ENCODE data around the gene KLHL40. TPM values are rescaled to one million over a fixed set of nuclear protein-coding genes. Genes with fewer than 3 reads are reported as not detected.

The KLHL40 gene
- total and polyA plus RNA-seq, 8 donors, result not detected

DNA sequence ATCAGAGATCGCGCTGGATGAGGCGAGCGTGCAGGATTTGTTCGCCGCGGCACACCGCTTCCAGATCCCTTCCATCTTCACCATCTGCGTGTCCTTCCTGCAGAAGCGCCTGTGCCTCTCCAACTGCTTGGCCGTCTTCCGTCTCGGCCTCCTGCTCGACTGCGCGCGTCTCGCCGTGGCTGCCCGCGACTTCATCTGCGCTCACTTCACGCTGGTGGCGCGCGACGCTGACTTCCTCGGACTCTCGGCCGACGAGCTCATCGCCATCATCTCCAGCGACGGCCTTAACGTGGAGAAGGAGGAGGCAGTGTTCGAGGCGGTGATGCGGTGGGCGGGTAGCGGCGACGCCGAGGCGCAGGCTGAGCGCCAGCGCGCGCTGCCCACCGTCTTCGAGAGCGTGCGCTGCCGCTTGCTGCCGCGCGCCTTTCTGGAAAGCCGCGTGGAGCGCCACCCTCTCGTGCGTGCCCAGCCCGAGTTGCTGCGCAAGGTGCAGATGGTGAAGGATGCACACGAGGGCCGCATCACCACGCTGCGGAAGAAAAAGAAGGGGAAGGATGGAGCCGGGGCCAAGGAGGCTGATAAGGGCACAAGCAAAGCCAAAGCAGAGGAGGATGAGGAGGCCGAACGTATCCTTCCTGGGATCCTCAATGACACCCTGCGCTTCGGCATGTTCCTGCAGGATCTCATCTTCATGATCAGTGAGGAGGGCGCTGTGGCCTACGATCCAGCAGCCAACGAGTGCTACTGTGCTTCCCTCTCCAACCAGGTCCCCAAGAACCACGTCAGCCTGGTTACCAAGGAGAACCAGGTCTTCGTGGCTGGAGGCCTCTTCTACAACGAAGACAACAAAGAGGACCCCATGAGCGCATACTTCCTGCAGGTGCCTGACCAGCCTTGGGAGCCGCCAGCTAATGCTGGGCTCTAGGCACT is 819 bp downstream of the KLHL40 start:
- Histone ChIP-seq H3K36me3 (no peaks in the 10 kb centered on the region), H3K4me1 (peaks cover 4 to 10% of the 10 kb centered on the region in 2 donors), H3K4me3 (no peak overlapping the region), H3K9me3 (no peaks in the 10 kb centered on the region), H3K27ac (no peak overlapping the region), H3K27me3 (peaks cover 11 to 29% of the 10 kb centered on the region in 2 donors)
- TF ChIP-seq, protein P1, sequence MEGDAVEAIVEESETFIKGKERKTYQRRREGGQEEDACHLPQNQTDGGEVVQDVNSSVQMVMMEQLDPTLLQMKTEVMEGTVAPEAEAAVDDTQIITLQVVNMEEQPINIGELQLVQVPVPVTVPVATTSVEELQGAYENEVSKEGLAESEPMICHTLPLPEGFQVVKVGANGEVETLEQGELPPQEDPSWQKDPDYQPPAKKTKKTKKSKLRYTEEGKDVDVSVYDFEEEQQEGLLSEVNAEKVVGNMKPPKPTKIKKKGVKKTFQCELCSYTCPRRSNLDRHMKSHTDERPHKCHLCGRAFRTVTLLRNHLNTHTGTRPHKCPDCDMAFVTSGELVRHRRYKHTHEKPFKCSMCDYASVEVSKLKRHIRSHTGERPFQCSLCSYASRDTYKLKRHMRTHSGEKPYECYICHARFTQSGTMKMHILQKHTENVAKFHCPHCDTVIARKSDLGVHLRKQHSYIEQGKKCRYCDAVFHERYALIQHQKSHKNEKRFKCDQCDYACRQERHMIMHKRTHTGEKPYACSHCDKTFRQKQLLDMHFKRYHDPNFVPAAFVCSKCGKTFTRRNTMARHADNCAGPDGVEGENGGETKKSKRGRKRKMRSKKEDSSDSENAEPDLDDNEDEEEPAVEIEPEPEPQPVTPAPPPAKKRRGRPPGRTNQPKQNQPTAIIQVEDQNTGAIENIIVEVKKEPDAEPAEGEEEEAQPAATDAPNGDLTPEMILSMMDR (IDR thresholded peaks at IDR 0.05), result no peak
- ATAC-seq, result no peak
- DNase-seq, result peak in 2 of 4 donors; percentile 24 to 75
- intact Hi-C loops (cut with DNase I), result no loop called here

DNA sequence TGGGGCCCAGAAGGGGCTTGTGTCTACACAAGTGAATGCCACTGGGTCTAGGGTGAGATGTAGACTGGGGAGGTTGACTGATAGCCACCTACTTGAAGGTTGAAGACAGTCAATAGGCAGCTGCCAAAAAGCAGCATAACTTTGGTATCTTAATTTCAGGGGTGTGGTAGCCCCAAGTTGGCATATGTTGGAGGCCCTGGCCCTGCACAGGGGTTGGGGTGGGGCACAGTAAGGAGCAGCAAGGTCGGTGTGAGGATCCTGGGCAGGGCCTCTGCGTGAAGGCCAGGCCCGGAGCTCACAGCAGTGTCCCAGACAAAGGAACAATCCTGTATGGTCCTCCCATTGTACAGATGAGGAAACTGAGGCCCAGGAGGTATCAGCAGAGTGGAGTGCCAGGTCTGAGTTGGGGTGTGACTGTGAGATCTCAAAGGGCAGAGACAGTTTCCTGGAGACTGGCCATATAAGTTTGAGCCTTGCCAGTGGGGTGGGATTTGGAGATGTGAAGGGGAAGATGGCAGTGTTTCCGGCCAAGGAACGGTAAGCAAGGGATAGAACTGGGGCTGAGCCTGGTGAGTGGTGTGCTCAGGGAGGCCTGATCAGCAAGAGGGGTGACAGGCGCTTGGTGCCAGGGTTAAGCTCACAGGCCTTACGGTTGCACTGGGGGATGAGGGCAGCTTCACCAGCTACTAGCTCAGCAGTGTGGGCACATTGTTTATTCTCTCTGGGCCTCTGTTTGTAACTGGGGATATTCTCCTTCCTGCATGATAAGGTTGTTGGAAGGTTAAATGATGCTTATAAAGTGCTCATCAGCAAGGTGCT is 1.7 kb downstream of the KLHL40 start:
- Histone ChIP-seq H3K27me3 (peaks cover 11 to 29% of the 10 kb centered on the region in 2 donors), H3K4me1 (peaks cover 4 to 10% of the 10 kb centered on the region in 2 donors), H3K9me3 (no peaks in the 10 kb centered on the region), H3K36me3 (no peaks in the 10 kb centered on the region), H3K27ac (no peak overlapping the region), H3K4me3 (no peak overlapping the region)
- ATAC-seq (no peak), DNase-seq (peak in 1 of 4 donors; percentile 19)
- intact Hi-C loops (cut with DNase I), result no loop called here
- TF ChIP-seq, protein P1 (IDR thresholded peaks at IDR 0.05), result no peak

DNA sequence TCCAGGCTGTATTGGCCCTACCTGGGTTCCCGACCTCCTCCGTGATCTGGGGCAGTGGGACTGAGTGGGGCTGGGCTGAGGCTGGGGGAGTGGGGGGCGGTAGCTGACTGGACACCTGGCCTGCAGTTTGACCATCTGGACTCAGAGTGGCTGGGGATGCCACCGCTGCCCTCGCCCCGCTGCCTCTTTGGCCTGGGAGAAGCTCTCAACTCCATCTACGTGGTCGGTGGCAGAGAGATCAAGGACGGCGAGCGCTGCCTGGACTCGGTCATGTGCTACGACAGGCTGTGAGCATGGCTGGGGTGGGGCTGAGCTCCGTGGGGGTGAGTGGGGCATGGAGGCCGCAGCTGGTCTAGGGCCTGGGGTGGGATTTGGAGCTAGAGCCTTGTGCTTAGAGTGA is 2.7 kb downstream of the KLHL40 start:
- ATAC-seq, result no peak
- no peaks in the 10 kb centered on the region for H3K9me3 ChIP-seq
- H3K27ac ChIP-seq, result no peak overlapping the region
- intact Hi-C loops (cut with DNase I), result no loop called here
- peak in 1 of 4 donors; percentile 70 for DNase-seq
- TF ChIP-seq, protein P1 (IDR thresholded peaks at IDR 0.05), result no peak
- H3K4me3 ChIP-seq, result no peak overlapping the region
- H3K27me3 ChIP-seq, result peaks cover 11 to 29% of the 10 kb centered on the region in 2 donors
- H3K36me3 ChIP-seq, result no peaks in the 10 kb centered on the region
- H3K4me1 ChIP-seq, result peaks cover 4 to 10% of the 10 kb centered on the region in 2 donors

DNA sequence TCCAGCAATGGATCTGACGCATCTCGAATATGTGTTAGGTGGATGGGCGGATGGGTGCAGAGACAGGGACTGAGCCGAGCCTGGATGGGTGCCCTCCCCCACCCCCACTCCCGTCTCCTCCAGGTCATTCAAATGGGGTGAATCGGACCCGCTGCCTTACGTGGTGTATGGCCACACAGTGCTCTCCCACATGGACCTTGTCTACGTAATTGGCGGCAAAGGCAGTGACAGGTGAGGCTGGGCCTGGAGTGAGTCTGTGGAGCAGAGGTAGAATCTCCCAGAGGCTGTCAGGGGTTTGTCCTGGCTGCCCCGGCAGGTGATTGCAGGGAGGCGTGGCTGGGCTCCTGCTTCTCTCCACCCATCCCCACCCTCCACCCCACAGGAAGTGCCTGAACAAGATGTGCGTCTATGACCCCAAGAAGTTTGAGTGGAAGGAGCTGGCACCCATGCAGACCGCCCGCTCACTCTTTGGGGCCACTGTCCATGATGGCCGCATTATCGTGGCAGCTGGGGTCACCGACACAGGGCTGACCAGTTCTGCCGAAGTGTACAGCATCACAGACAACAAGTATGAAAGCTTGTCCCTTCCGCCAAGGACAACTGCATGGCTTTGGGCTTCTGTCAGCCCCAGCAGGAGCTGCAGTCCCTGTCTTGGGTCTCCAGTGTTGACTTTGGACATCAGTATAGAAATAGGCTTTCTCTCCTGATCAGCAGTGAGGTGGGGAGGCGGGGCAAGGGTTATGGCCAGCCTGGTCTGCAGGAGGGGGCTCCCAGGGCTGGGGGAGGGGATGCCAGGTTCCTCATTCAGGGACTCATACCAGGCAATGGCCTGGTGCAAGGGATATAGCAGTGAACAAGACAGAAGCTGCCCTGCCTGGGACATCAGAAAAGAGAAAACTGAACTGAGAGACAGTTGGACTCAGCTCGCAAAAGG is 3.4 kb downstream of the KLHL40 start:
- DNase-seq, result peak in 2 of 4 donors; percentile 15 to 51
- Histone ChIP-seq H3K4me3 (no peak overlapping the region), H3K27ac (no peak overlapping the region), H3K36me3 (no peaks in the 10 kb centered on the region), H3K9me3 (no peaks in the 10 kb centered on the region), H3K4me1 (peaks cover 4 to 10% of the 10 kb centered on the region in 2 donors), H3K27me3 (peaks cover 11 to 29% of the 10 kb centered on the region in 2 donors)
- ATAC-seq, result no peak
- TF ChIP-seq, protein P1 (IDR thresholded peaks at IDR 0.05), result no peak
- intact Hi-C loops (cut with DNase I), result no loop called here
